ENCODE results near the gene CDH11.

The CDH11 gene

DNA sequence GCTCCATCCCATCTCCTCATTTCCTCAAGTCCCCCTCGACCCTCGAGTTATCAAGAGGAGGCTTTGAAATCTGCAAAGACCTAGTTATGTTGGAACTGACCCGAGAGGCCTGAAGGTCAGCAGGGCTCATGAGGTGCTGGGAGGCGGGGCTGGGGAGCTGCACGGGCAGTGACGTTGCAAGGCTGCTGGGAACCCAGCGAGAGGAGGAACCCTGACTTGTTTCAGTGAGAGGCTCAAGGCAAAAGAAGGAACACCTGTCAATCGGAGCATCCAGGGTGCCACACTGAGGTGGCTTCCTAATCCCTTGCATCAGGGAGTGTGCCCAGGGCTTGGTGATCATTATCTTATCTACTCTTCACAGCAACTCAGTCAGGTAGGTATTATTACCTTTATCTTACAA, 86.9 kb downstream of the CDH11 start:
- TF ChIP-seq, protein P1, sequence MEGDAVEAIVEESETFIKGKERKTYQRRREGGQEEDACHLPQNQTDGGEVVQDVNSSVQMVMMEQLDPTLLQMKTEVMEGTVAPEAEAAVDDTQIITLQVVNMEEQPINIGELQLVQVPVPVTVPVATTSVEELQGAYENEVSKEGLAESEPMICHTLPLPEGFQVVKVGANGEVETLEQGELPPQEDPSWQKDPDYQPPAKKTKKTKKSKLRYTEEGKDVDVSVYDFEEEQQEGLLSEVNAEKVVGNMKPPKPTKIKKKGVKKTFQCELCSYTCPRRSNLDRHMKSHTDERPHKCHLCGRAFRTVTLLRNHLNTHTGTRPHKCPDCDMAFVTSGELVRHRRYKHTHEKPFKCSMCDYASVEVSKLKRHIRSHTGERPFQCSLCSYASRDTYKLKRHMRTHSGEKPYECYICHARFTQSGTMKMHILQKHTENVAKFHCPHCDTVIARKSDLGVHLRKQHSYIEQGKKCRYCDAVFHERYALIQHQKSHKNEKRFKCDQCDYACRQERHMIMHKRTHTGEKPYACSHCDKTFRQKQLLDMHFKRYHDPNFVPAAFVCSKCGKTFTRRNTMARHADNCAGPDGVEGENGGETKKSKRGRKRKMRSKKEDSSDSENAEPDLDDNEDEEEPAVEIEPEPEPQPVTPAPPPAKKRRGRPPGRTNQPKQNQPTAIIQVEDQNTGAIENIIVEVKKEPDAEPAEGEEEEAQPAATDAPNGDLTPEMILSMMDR (IDR thresholded peaks at IDR 0.05; ENCODE audit: poor library complexity, severe bottlenecking) = no peak
- Histone ChIP-seq H3K4me1 (ENCODE audit: insufficient read depth, poor library complexity, severe bottlenecking) (no peaks in the 10 kb centered on the region), H3K4me3 (ENCODE audit: severe bottlenecking) (no peak overlapping the region), H3K36me3 (ENCODE audit: low read depth) (0 out of 2 replicates have a peak, but pooled peaks cover 6% of the 10 kb centered on the region), H3K9me3 (ENCODE audit: severe bottlenecking) (no peaks in the 10 kb centered on the region), H3K27me3 (ENCODE audit: insufficient read depth, poor library complexity, severe bottlenecking) (no peaks in the 10 kb centered on the region), H3K27ac (ENCODE audit: poor library complexity, severe bottlenecking) (no peak overlapping the region)
- DNase-seq (ENCODE audit: low spot score) (no peak), ATAC-seq (ENCODE audit: low read depth) (no peak)

DNA sequence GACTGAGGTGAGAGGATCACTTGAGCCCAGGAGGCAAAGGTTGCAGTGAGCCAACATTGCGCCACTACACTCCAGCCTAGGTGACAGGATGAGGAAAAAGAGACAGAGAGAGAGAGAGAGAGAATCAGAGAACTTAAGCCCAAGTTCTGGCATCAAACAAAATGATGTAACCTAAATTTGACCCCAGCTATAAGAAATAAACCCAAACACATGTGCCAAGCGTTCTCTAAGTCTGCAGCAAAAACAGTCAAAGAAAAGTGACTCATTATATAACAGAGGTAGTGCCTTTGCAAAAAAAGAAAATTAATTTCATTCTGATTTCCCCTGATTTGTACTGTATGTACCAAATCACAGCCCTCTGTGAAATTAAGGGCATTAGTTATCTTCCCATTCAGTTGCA, 89.5 kb downstream of the CDH11 start:
- no peaks in the 10 kb centered on the region for H3K9me3 ChIP-seq (ENCODE audit: severe bottlenecking)
- no peak for ATAC-seq (ENCODE audit: low read depth)
- H3K36me3 ChIP-seq (ENCODE audit: low read depth) = 0 out of 2 replicates have a peak, but pooled peaks cover 6% of the 10 kb centered on the region
- H3K27ac ChIP-seq (ENCODE audit: poor library complexity, severe bottlenecking) = no peak overlapping the region
- no peak overlapping the region for H3K4me3 ChIP-seq (ENCODE audit: severe bottlenecking)
- H3K4me1 ChIP-seq (ENCODE audit: insufficient read depth, poor library complexity, severe bottlenecking) = no peaks in the 10 kb centered on the region
- TF ChIP-seq, protein P1 (IDR thresholded peaks at IDR 0.05; ENCODE audit: poor library complexity, severe bottlenecking) = no peak
- no peak for DNase-seq (ENCODE audit: low spot score)
- no peaks in the 10 kb centered on the region for H3K27me3 ChIP-seq (ENCODE audit: insufficient read depth, poor library complexity, severe bottlenecking)

DNA sequence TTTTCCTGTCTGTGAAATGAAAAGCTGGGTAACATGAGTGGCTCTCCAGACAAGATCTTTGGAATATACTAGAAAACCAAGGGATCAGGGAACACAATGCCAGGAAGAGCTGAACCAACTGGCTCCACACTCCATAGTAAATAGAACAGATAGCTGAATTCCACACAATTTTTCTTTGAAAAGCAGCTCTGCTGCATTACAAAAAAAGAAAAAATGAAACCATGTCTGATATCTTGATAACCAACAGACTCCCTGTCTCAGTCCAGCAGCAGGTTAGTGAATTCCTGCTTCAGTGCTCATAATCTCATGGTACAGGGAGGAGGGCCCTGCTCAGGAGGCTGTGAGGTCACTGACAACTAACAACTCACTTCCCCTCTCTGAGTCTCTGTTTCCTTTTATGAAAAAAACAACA, 97.1 kb downstream of the CDH11 start:
- Histone ChIP-seq H3K4me1 (ENCODE audit: insufficient read depth, poor library complexity, severe bottlenecking) (no peaks in the 10 kb centered on the region), H3K36me3 (ENCODE audit: low read depth) (no peaks in the 10 kb centered on the region), H3K9me3 (ENCODE audit: severe bottlenecking) (no peaks in the 10 kb centered on the region), H3K27ac (ENCODE audit: poor library complexity, severe bottlenecking) (no peak overlapping the region), H3K4me3 (ENCODE audit: severe bottlenecking) (no peak overlapping the region), H3K27me3 (ENCODE audit: insufficient read depth, poor library complexity, severe bottlenecking) (no peaks in the 10 kb centered on the region)
- DNase-seq (ENCODE audit: low spot score) = no peak
- peak; percentile 58; the same call in 1 of the 3 replicates for ATAC-seq (ENCODE audit: low read depth)
- TF ChIP-seq, protein P1 (IDR thresholded peaks at IDR 0.05; ENCODE audit: poor library complexity, severe bottlenecking) = no peak

- Histone ChIP-seq H3K27ac (ENCODE audit: poor library complexity, severe bottlenecking) (no peak overlapping the region), H3K4me1 (ENCODE audit: insufficient read depth, poor library complexity, severe bottlenecking) (no peaks in the 10 kb centered on the region), H3K4me3 (ENCODE audit: severe bottlenecking) (no peak overlapping the region), H3K9me3 (ENCODE audit: severe bottlenecking) (no peaks in the 10 kb centered on the region), H3K36me3 (ENCODE audit: low read depth) (no peaks in the 10 kb centered on the region), H3K27me3 (ENCODE audit: insufficient read depth, poor library complexity, severe bottlenecking) (no peaks in the 10 kb centered on the region)
- ATAC-seq (ENCODE audit: low read depth) (no peak), DNase-seq (ENCODE audit: low spot score) (no peak)
- TF ChIP-seq, protein P1 (IDR thresholded peaks at IDR 0.05; ENCODE audit: poor library complexity, severe bottlenecking) = no peak
Observed at GRCh38 chr16:65023802-65024201, 98.1 kb downstream of the CDH11 start.

GRCh38 chr16:65021852-65022595, 99.8 kb downstream of the CDH11 start:
- no peak for DNase-seq (ENCODE audit: low spot score)
- no peak overlapping the region for H3K4me3 ChIP-seq (ENCODE audit: severe bottlenecking)
- H3K9me3 ChIP-seq (ENCODE audit: severe bottlenecking) = no peaks in the 10 kb centered on the region
- no peak overlapping the region for H3K27ac ChIP-seq (ENCODE audit: poor library complexity, severe bottlenecking)
- ATAC-seq (ENCODE audit: low read depth) = no peak
- H3K4me1 ChIP-seq (ENCODE audit: insufficient read depth, poor library complexity, severe bottlenecking) = no peaks in the 10 kb centered on the region
- no peaks in the 10 kb centered on the region for H3K27me3 ChIP-seq (ENCODE audit: insufficient read depth, poor library complexity, severe bottlenecking)
- TF ChIP-seq, protein P1 (IDR thresholded peaks at IDR 0.05; ENCODE audit: poor library complexity, severe bottlenecking) = no peak
- H3K36me3 ChIP-seq (ENCODE audit: low read depth) = peaks cover 9% of the 10 kb centered on the region; the same call in 1 of the 2 replicates
